Calu3 (cell line): ENCODE measurements around the gene TPCN2. TPM values are rescaled to one million over a fixed set of nuclear protein-coding genes. Genes with fewer than 3 reads are reported as not detected.

ENCODE experiments used
- BruUV-seq: library from RNA; stranded (reverse); fragments of 400-500 nt; replicated peaks from 2 replicates; lab custom pipeline; 2021; lab: Mats Ljungman, UMichigan
- CTCF ChIA-PET: fragments of 300-600 bp; sonication (Branson Sonifier 250); formaldehyde crosslinking; loops from one replicate; lab custom pipeline; 2022; ENCODE audit warnings: antibody characterized with exemption; lab: Charles Lee
- DNase-seq: peaks from one replicate; pipeline ENCODE4 v3.0.0; 2022
- H3K27ac Mint-ChIP-seq: one replicate; pipeline ENCODE4 v1.8.0; 2022; ENCODE audit warnings: mixed read lengths; ENCODE audit not compliant: unreplicated experiment
- H3K27me3 Mint-ChIP-seq: one replicate; pipeline ENCODE4 v1.8.0; 2022; ENCODE audit warnings: mixed read lengths; ENCODE audit not compliant: unreplicated experiment
- H3K36me3 Mint-ChIP-seq: one replicate; pipeline ENCODE4 v1.8.0; 2022; ENCODE audit warnings: mild to moderate bottlenecking, moderate library complexity, mixed read lengths; ENCODE audit not compliant: insufficient read depth, unreplicated experiment
- H3K4me1 Mint-ChIP-seq: one replicate; pipeline ENCODE4 v1.8.0; 2022; ENCODE audit warnings: mild to moderate bottlenecking, low read depth, mixed read lengths; ENCODE audit not compliant: unreplicated experiment
- H3K4me3 Mint-ChIP-seq: one replicate; pipeline ENCODE4 v1.8.0; 2022; ENCODE audit warnings: mild to moderate bottlenecking, low read depth, moderate library complexity, mixed read lengths; ENCODE audit not compliant: unreplicated experiment
- H3K9me3 Mint-ChIP-seq: one replicate; pipeline ENCODE4 v1.8.0; 2022; ENCODE audit warnings: low read depth, mixed read lengths; ENCODE audit not compliant: unreplicated experiment
- CTCF ChIP-seq: fragments of 200-600 bp; IDR thresholded peaks from one replicate; pipeline ENCODE4 v1.8.0; 2022; ENCODE audit warnings: antibody characterized with exemption; ENCODE audit not compliant: unreplicated experiment
- intact Hi-C: fragments of 100-400 bp; cut with micrococcal nuclease; formaldehyde crosslinking; loops from one replicate; pipeline ENCODE4 v1.10.0; 2022; ENCODE audit not compliant: unreplicated experiment
- microRNA-seq: library from miRNA; unstranded; fragments of <30 nt; microRNA quantifications from one replicate; pipeline ENCODE4 v1.2.0, GENCODE V29; 2022
- total RNA-seq: library from RNA; stranded (reverse); gene quantifications from 2 replicates; pipeline ENCODE4 v1.2.3, GENCODE V29; 2022

TPCN2 gene
- total RNA-seq, 1 experiment from 2014 or later = 21.9 TPM

GRCh38 chr11:69183613-69184012 lies 134.9 kb downstream of the TPCN2 start:
- no peak overlapping the region for H3K27ac Mint-ChIP-seq
- no TSS peak for BruUV-seq
- no peak overlapping the region for H3K4me3 Mint-ChIP-seq
- TF ChIP-seq CTCF = no peak
- intact Hi-C loops = no loop called here
- CTCF ChIA-PET = no interaction called here
- H3K36me3 Mint-ChIP-seq = no peaks in the 10 kb centered on the region
- H3K9me3 Mint-ChIP-seq = peaks cover 3% of the 10 kb centered on the region
- no peak for DNase-seq
- no peaks in the 10 kb centered on the region for H3K4me1 Mint-ChIP-seq
- no peaks in the 10 kb centered on the region for H3K27me3 Mint-ChIP-seq

Small RNA genes lying within 50 kb of the gene (microRNA-seq; reads per million reads assigned to microRNA genes)
- 2.8 reads per million for gene MIR3164

Other genes starting within 250 kb of the TPCN2 start
- 45.9 and 49.8 TPM in 2 replicates for gene CPT1A, start 207.0 kb upstream of the TPCN2 start, total RNA-seq
- 79.7 and 83.4 TPM in 2 replicates for gene MRPL21, start 145.1 kb upstream of the TPCN2 start, total RNA-seq
- 27.6 and 32.4 TPM in 2 replicates for gene IGHMBP2, start 145.0 kb upstream of the TPCN2 start, total RNA-seq
- gene MRGPRD, start 67.9 kb upstream of the TPCN2 start, total RNA-seq = not detected in 2 replicates
- gene MRGPRF, start 35.7 kb upstream of the TPCN2 start, total RNA-seq = 0.14 and 0.15 TPM in 2 replicates
- gene SMIM38, start 107.0 kb downstream of the TPCN2 start, total RNA-seq = 0.33 TPM in 1 of 2 replicates, not detected in the other
- gene MYEOV, start 245.2 kb downstream of the TPCN2 start, total RNA-seq = 79.9 and 98.4 TPM in 2 replicates